Inflammatory macrophage treated with lipopolysaccharide for 1 hour (primary cell): Measurements from ENCODE around the gene NHEJ1.

Source experiments
- DNase-seq, 2 donors: peaks; one replicate each; pipeline ENCODE4 v3.0.0-alpha.2; 2020 to 2022

NHEJ1 gene

DNA sequence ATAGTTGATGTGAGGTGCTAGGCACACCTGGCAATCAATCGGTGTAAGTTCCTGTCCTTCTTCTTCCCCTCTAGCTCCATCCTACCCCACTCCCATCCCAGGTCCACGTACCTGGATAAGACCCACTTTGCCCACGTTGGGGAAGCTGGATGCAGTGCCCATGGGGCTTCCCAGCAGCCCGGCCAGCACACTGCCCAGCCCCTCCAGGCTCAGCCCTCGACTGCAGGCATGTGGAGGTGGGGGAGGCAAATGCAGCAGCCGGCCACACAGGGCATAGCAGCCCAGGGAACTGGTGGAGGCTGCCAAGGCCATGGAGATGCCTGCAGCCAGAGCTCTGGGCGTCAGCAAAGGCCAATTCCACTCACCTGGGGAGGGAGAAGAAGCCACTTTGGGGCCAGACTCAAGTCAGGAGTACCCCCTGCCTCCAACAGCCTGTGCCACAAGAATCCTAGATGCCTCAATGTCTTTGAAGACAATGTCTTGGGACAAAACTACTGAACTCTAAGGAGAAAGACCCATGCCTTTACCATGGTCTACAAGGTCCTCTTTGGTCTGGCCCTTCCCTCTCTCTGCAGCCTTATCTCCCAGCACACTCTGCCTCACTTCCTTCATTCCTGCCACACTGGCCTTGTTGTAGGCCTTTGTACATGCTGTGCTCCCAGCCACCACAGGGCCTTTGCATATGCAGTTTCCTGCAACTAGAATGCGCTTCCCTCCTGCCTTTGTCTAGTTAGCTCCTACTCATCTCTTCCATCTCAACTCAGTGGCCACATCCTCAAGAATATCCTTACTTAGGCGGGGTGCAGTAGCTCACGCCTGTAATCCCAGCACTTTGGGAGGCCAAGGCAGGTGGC lies 4.7 kb upstream of the NHEJ1 start:
- DNase-seq, result no peak

DNA sequence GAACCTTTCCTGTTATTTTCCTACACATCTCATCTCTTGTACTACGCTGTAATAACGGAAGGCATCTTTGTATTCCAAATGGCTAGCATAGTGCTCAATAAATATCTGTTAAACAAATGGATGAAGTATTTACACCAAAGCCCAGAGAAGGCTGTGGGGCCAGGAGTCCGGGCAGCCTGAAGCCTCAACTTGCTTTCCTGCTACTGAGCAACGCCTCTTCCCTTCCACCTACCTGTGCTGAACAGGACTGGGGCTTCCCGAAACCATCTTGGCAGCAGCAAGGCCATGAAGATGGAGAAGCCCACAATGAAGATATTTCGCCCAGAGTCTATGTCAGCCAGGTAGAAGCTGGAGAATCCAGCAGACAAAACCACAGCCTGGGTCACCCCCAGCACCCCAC lies 2.5 kb upstream of the NHEJ1 start:
- DNase-seq, result no peak

DNA sequence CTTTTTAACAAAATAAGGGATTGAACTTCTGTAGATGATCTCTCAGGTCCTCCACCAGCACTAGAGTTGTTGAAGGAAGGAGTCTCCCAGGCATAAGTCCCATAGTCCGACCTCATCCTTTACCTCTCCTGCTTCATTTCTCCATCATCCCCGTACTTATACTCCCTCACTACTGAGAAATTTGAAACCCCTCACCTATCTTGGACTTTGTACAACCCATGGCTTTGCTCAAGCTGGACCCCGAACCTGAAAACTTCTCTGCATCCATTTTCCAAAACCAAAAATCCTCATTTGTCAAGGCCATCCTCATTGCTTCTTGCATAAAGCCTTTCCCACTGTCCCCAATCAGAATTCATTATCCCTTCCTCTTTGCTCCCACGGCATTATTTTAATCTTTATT lies 482 bp upstream of the NHEJ1 start:
- no peak for DNase-seq

DNA sequence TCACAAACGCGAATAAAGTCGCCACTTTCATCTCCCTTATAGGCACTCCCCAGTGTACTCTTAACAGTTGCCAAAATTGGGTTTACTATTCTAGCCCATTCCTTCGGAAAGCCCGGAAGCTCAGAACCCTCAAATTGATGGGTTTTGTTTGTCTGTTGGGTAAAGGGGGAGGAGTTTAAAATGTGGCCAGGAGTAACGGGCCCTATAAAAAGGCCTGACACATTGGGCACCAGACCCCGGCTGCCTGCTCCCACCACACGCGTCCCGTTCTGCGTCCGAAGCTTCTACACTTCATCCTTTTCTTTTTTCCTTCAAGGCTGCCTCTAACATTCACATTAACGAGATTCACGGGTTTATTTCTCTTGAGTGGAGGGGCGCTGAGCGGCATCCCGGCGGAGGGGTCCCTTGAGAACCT lies 837 bp downstream of the NHEJ1 start:
- DNase-seq, result peak in 1 of 2 donors; percentile 9

DNA sequence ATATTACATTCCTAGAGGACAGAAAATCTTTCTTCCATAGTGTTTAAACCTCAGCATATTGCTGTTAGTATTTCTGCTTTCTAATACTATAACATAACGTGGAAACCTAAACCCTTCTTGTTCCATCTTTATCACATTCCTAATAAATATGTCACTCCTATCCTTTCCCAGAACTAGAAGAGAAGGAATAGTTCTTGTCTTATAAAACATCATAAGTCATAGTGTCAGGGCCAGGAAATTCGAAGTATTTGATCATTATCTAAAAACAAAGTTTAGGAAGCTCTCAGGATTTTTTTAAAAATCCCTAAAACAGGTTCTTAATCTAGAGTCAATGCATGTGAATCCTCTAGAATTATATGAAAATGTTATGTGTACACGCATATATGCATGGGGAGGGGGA lies 2.0 kb downstream of the NHEJ1 start:
- no peak for DNase-seq

DNA sequence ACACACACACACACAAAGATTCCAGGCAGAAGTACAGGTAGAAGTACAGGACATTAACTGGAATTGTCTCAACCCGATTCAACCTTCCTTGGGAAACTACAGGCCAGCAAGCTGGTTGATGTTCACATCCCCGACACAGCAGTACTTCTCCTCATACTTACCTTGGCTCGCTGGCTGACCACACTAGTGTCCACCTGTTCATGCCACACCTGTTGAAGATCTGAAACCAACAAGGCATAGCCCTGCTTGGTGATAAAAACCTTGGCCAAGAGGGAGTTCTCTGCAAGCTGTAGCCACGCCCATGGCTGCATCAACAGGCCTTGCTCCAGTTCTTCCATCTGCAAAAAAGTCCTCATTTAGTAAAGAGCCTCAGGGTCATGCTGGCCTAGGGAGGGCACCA lies 2.6 kb downstream of the NHEJ1 start:
- no peak for DNase-seq

DNA sequence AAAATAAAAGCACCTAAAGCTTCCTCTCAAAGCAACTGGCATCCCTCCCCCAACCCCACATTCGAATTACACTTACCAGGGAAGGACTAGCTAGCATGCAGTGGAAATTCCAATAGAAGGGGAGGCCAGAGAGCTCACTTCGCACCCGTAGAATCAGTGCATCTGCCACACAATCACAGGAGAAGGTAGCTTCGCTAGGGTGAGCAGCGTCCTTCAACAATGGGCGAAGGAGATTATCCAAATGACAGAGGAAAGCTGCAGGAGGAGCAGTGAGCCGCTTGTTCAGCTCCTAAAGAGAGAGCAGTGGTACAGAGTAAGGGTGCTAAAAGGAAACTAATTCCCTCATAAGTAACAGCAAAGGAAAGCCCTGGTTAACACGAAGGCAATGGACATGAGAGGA lies 3.2 kb downstream of the NHEJ1 start:
- DNase-seq, result no peak

DNA sequence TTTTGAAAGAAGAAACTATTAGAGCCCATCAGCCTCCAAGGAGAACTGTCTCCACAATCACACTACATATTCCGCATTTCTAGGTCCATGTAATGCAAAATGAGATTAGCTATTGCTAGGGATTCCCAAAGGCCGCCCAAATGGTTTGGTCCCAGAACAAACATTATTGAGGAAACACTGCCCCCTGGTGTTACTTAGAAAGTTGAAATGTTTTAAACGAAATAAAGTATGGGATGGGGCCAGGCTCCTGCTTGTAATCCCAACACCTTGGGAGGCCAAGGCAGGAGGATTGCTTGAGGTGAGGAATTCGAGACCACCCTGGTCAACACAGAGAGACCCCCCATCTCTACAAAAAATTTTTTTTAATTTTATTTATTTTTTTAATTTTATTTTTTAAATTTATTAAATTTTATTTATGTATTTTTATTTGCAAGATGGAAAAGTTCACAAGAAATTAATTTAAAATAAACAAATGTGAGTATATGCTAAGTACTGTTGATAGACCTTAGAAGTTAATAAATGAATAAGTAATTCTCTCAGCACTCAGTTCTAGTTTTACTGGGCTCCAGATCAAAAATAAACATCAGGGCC lies 5.5 kb downstream of the NHEJ1 start:
- DNase-seq, result peak; percentile 59 to 96

DNA sequence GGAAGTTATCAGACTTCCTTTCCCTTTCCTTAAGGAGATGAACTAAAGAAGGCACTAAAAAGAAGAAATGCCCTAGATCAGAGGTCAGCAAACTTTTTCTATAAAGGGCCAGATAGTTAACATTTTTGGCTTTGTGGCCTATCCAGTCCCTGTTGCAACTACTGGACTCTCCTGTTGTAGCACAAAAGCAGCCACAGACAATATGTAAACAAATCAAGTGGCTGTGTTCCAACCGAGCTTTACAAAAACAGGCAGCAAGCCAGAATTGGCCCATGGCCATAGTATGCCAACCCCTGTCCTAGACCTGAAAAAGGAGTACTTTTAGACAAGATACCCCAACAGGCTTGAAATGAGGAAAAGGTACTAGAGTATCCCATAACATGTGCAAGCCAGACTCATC lies 10.9 kb downstream of the NHEJ1 start:
- DNase-seq, result no peak

DNA sequence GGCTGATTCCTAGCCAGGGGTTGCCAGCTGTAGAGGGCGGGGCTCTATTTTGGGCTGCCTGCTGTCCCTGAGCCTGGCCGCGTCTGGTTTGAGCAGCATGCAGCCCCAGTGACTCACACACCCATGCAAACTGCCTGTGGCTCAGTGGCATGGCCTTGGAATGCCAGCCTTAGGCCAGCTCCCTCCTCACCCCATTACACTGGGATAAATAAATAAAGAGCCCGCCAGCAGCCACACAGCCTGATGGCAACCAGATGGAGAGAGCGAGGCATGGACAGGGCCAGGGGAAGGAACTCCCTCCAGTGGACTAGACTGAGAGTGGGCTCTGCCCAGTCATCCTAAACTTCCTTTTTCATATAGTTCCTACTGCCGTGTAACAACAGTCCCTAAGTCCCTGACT lies 18.3 kb downstream of the NHEJ1 start:
- no peak for DNase-seq

DNA sequence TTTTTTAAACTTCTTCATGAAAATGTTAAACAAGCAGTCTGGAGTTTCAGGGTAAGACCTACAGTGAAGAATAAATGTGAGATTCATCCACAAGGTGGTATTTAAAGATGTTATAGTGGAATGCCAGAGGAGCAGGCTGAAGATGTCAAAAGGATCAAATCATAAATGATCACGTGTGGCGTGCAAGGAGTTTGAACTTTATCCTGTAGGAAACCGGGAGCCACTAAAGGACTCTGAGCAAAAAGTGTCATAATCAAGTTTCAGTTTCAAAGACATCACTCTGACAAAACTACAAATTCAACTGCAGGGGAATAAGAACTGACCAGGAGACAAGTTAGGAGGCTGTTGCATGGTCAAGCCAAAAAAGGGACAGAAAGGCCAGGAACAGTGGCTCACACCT lies 19.9 kb downstream of the NHEJ1 start:
- no peak for DNase-seq

DNA sequence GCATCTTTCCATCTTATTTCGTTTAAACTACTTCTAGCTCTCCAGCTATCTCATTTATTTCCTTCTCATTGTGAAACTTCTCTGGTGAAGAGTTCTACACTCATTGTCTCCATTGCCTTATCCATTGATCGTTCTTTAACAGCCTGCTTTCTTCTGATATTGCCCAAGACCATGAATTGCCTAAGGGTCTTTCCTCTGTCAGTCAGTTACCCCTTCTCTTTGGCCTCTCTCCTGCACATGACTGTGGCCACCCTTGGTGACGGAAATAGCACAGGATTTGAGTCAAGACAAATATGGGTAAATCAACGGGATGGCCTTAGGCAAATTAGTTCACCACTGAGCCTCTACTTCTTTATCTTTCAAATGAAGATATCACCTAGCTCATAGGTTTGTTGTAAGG lies 26.6 kb downstream of the NHEJ1 start:
- DNase-seq, result no peak

DNA sequence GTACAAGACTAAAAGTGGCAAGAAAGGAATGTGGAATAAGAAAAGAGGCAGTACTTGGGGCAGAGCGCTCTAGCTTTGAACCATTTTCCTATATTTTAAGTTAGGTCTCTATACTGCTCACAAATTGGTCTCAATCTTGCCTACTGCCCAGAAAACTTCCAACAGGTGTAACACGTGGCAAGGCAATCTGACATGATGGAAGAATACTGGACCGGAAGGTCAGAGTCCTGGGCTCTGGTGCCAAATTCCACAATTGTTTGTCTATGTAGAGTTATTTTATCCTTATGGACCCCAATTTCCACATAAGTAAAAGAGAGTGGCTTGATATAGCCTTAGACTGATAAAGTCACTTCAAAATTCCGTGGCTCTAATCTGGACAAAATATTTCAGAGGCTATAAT lies 28.9 kb downstream of the NHEJ1 start:
- DNase-seq, result no peak

DNA sequence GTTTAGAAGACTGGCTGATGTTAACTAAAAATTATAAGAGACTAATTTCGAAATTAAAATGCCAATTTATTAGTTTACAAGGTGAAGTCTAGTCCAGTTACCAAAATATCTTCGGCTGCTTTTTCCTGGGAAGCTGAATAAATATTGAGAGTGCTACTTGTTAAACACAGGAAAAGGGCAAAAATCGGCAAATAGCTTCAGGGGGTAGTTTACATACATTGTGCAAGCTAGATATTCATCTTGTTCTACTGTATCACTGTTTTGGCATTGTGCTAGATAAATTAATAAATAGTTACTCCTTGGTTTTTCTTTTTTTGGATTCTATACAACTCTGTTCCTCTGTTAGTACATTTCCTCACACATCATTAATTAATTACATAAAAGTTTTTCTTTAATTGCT lies 29.3 kb downstream of the NHEJ1 start:
- DNase-seq, result no peak

DNA sequence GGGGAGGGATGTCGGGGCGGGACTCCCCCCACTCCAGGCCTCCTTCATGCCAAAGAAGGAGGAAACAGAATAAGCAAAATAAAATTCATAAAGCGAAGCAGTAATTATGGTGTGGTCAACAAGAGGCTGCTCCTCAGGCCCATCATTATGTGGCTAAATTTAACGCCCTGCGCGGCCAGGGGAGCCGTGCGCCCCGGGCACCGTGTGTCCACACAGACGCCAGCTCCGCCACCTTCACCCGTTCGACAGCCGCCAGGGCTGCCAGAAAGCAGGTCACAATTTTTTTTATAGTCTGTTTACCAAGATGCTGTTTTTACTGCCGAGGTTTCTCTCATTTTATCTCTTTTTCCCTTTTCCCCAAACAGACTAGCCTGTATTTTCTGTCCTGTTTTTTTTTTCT lies 31.0 kb downstream of the NHEJ1 start:
- no peak for DNase-seq

DNA sequence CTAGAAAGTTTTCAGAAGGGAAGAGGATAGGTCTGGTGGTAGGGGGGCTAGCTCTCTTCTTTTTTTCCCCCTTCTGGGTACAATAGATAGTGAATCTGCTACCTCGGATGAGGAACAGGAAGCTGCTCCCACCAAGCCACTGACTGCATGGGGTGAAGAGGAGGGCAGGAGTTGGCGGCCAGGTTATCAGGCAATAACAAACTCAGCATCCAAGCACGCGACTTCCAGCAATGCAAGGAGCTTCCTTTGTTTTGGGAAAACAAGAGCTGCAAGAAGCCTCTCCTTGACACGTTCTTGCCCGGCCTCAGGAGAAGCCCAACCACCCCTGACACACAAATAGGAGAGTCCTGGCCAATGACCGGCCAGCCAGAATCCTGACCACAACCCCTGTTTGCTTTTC lies 32.2 kb downstream of the NHEJ1 start:
- no peak for DNase-seq

DNA sequence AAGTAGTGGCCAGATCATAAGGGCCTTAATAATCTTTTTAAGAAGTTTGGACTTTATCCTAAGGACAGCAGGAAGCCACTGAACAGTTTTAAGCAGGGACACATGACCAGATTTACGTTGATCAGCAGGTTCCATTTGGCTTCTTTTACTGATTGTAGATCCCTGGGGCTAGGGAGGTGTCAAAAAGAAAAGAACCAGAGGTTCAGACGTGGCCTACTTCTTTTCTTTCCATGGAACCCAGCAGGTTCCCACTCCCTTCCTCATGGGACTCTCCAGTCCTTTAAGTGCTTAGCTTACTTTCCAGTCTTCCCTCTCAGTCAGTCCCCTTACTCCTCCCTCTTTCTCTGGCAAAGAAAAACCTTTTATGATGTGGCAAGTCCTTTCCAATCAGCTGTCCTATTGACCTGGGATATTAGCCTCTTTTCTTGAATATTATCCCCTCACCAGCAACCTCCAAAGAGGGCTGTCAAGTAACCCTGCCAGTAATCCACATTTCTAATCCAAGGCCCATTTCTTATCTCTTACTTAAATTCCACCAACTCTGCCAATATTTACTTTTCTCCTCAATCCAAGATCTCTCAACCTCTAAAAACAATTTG lies 33.5 kb downstream of the NHEJ1 start:
- DNase-seq, result no peak

DNA sequence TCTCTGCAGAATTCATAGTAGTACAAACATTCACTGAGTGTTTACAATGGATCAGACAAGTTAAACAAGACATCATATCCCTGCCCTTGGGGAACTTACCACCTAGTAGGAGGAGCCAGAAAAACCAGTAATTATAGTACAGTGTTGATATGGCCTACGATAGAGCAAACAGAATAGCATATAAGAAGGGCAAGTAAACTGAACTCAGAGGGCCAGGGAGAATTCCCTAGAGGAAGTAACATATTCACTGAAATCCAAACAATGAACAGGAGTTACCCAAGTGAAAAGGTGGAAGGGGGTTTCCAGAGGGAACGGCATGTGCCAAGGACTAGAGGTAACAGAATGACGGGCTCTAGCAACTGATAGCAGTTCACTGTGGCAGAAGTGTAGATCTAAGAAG lies 34.1 kb downstream of the NHEJ1 start:
- no peak for DNase-seq

DNA sequence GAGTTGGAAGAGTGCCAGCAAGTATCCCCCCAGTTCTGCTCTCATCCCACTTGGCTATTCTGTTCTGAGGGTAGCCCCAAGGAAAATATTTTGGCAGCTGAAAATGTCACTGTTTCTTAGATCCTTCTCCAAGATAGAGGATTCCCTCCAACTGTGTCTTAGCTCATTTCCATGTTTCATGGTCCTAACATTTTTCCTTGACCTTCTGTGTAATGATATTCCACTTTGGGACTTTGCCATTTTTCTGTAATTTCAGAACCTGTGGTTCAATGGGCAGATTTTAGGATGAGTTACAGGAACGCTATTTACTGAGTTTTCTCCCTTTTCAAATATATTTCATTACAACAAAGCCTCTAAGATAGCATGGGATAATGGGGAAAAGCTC lies 34.7 kb downstream of the NHEJ1 start:
- no peak for DNase-seq

DNA sequence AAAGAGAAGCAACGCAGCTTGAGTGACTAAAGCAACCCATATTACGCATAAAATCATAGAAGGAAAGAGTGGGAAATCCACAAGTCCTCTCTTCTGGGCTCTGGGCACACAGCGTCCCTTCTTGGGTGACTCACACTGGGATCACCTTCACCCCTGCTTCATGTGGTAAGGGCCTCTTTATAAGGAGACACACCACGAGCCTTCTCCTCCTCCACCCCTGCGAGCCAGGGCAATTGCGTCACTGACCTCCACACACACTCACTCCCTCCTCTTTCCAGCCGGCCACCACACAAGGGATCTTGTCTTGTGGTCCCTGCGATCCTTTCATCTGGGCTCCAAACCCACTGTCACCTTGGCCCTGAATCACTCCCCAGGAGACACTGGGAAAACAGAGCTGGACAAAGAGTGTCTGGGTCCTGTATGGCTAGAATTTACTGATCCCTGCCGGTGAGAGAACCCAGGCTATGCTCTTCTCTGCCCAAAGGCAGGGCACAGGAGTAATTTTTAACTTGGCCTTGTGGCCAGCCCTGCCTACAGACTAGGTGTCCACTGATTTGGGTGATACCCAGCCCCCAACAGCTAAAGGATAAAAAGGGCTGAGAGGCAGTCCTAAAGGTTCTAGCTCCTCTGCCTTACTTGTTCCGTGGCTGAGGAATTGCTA lies 35.3 kb downstream of the NHEJ1 start:
- peak; percentile 36 to 78 for DNase-seq

DNA sequence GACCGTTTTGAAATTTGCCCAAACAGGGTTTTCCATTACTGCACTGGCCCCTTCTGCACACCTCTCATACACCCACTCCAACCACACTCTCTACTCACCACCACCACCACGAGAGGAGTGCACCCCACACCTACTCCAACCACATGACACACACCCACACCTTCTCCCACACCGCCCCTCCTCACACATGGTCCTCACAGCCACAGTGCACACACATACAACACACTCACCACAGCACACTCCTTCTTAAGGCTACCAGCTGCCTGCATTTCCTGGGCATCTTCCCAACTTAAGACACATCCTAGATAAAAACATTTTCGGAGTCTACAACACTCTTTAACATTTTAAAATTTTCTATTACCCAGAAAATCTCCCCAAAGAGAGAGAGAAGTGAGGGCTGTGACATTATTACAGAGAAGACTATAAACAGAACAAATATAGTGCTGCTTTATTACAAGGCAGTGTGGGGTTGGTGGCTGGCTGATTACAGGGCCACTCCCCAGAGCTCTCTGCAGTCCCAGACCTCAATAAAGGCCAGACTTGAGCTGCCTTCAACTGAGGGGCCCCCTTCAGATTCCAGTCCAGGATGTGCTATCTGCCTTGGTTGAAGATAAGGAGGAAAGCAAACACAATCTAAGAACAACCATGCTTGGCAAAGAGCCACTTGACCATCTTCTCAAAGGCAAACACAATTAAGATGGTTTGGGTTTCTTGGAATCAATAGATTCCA lies 36.1 kb downstream of the NHEJ1 start:
- no peak for DNase-seq

DNA sequence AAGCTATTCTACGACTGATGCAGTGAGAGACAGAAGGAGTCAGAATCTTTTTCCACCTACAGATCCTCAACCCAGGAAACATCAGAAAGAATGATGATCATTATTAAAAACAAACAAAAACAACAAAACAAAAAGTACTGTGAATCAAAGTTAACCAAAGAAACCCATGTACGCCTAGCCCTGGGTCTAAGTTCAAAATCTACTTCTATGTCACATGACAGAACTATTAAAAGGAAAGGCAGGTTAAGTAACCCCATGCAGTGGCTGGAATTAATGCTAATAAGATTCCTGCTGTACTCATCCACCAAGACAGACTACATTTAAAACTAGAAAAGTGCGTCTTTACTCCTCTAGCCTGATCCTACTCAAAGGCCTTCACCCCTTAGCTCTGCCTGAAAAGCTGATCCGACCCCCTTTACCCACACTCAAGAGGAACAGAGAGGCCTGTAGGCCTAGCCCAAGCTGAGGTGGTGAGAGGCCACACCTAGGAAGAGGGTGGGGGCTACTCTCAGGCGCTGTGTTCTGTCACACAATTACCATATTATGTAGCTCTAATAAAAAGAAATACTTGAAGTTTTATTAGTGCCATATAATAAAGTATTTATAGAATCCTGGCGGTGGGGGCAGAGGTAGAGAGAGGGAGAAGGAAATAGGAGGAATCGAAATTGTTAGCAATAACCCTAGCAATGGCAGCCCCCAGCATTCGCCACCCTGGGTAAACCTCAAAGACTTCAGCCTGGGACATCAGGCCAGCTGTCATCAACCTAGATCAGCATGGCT lies 37.1 kb downstream of the NHEJ1 start:
- no peak for DNase-seq
